Prostate gland (tissue), 2 donors: ENCODE results near the gene LPCAT4.

Experiments used
- POLR2A ChIP-seq: fragments of 450-650 bp; IDR thresholded peaks from one replicate; pipeline ENCODE4 v1.6.1; 2016; ENCODE audit warnings: antibody characterized with exemption, mild to moderate bottlenecking
- POLR2AphosphoS5 ChIP-seq: sonication (generic); formaldehyde crosslinking; IDR thresholded peaks from one replicate; pipeline ENCODE4 v1.6.1; 2017; ENCODE audit warnings: antibody characterized with exemption
- TF ChIP-seq, protein P1 (sequence below), 4 experiments: fragments of 200-600 bp in 2 of 4; fragments of 450-650 bp in 2 of 4; sonication (generic) in 2 of 4; IDR thresholded peaks; 1 replicate in 3 of 4; 2 replicates in 1 of 4; pipeline ENCODE4 v1.5.1; 2016 to 2019; ENCODE audit warnings: antibody characterized with exemption in 4 of 4, mild to moderate bottlenecking in 2 of 4, moderate library complexity in 2 of 4

DNA sequence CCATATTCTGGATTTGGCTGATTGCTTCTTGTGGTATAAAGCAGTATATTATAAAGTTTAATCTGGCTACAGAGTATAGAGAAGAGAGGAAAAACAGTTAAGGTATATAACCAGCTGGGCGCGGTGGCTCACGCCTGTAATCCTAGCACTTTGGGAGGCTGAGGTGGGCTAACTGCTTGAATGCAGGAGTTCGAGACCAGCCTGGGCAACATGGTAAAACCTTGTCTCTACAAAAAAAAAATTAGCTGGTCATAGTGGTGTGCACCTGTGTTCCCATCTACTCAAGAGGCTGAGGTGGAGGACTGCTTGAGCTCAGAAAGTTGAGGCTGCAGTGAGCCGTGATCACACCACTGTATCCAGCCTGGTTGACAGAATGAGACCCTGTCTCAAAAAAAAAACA, 36.7 kb downstream of the LPCAT4 start:
- TF ChIP-seq, protein P1, sequence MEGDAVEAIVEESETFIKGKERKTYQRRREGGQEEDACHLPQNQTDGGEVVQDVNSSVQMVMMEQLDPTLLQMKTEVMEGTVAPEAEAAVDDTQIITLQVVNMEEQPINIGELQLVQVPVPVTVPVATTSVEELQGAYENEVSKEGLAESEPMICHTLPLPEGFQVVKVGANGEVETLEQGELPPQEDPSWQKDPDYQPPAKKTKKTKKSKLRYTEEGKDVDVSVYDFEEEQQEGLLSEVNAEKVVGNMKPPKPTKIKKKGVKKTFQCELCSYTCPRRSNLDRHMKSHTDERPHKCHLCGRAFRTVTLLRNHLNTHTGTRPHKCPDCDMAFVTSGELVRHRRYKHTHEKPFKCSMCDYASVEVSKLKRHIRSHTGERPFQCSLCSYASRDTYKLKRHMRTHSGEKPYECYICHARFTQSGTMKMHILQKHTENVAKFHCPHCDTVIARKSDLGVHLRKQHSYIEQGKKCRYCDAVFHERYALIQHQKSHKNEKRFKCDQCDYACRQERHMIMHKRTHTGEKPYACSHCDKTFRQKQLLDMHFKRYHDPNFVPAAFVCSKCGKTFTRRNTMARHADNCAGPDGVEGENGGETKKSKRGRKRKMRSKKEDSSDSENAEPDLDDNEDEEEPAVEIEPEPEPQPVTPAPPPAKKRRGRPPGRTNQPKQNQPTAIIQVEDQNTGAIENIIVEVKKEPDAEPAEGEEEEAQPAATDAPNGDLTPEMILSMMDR (IDR thresholded peaks at IDR 0.05), result no peak
- TF ChIP-seq POLR2A (no peak), POLR2AphosphoS5 (no peak)
